HG03432 (cell line): ENCODE data around the gene OTUB2.

Experiments
- ATAC-seq: cut with Tn5 transposase; IDR thresholded peaks from one replicate; pipeline ENCODE4 v1.9.1; 2021; ENCODE audit warnings: mild to moderate bottlenecking, moderate library complexity; ENCODE audit not compliant: unreplicated experiment

OTUB2 gene

GRCh38 chr14:94038921-94039629, 12.9 kb downstream of the OTUB2 start:
- ATAC-seq = no peak

GRCh38 chr14:94040247-94040646, 14.1 kb downstream of the OTUB2 start:
- ATAC-seq = no peak

GRCh38 chr14:94040796-94041195, 14.7 kb downstream of the OTUB2 start:
- ATAC-seq = no peak

- no peak for ATAC-seq
Observed at GRCh38 chr14:94041551-94042346, 15.6 kb downstream of the OTUB2 start.

GRCh38 chr14:94042433-94043091, 16.4 kb downstream of the OTUB2 start:
- ATAC-seq = no peak

GRCh38 chr14:94043111-94043755, 17.1 kb downstream of the OTUB2 start:
- no peak for ATAC-seq

GRCh38 chr14:94043756-94044475, 17.8 kb downstream of the OTUB2 start:
- no peak for ATAC-seq

GRCh38 chr14:94044476-94045091, 18.4 kb downstream of the OTUB2 start:
- no peak for ATAC-seq

- ATAC-seq = no peak
Observed at GRCh38 chr14:94045101-94045500, 19.0 kb downstream of the OTUB2 start.

GRCh38 chr14:94045563-94046345, 19.6 kb downstream of the OTUB2 start:
- ATAC-seq = no peak

GRCh38 chr14:94046696-94047250, 20.6 kb downstream of the OTUB2 start:
- ATAC-seq = no peak

GRCh38 chr14:94047581-94047980, 21.4 kb downstream of the OTUB2 start:
- no peak for ATAC-seq

- ATAC-seq = no peak
Observed at GRCh38 chr14:94048691-94049624, 22.8 kb downstream of the OTUB2 start.

GRCh38 chr14:94049625-94050023, 23.5 kb downstream of the OTUB2 start:
- no peak for ATAC-seq

GRCh38 chr14:94050231-94050880, 24.2 kb downstream of the OTUB2 start:
- no peak for ATAC-seq

GRCh38 chr14:94051115-94051514, 25.0 kb downstream of the OTUB2 start:
- ATAC-seq = no peak

- no peak for ATAC-seq
Observed at GRCh38 chr14:94051779-94052178, 25.6 kb downstream of the OTUB2 start.

GRCh38 chr14:94052199-94052598, 26.1 kb downstream of the OTUB2 start:
- no peak for ATAC-seq
